H9 (cell line): ENCODE data around the gene MYO10. TPM values are rescaled to one million over a fixed set of nuclear protein-coding genes. Genes with fewer than 3 reads are reported as not detected.

Experiments used
- DNase-seq: peaks from one replicate; pipeline ENCODE4 v3.0.0-alpha.2; 2017
- H2AFZ ChIP-seq: one replicate; pipeline ENCODE4 v1.6.1; 2013; ENCODE audit warnings: mild to moderate bottlenecking, low read length, control low read depth, moderate library complexity
- H2AK5ac ChIP-seq: 2 replicates; pipeline ENCODE4 v1.6.1; 2013; ENCODE audit warnings: low read length, control low read depth, mixed read lengths; ENCODE audit not compliant: insufficient read length
- H2BK120ac ChIP-seq: one replicate; pipeline ENCODE4 v1.6.1; 2013; ENCODE audit warnings: low read depth, mild to moderate bottlenecking, low read length, control low read depth, inconsistent platforms; ENCODE audit not compliant: poor library complexity, severe bottlenecking
- H2BK12ac ChIP-seq: 2 replicates; pipeline ENCODE4 v1.6.1; 2013; ENCODE audit warnings: low read length, control low read depth, mixed read lengths, low read depth; ENCODE audit not compliant: insufficient read length
- H2BK15ac ChIP-seq: 2 replicates; pipeline ENCODE4 v1.6.1; 2013; ENCODE audit warnings: low read depth, low read length, control low read depth
- H2BK20ac ChIP-seq: one replicate; pipeline ENCODE4 v1.6.1; 2013; ENCODE audit warnings: low read depth, mild to moderate bottlenecking, low read length, control low read depth, inconsistent platforms; ENCODE audit not compliant: poor library complexity, severe bottlenecking
- H2BK5ac ChIP-seq: 2 replicates; pipeline ENCODE4 v1.6.1; 2013; ENCODE audit warnings: low read length, control low read depth, mixed read lengths; ENCODE audit not compliant: insufficient read length
- H3K14ac ChIP-seq: 2 replicates; pipeline ENCODE4 v1.6.1; 2013; ENCODE audit warnings: low read length, control low read depth; ENCODE audit not compliant: insufficient read depth
- H3K18ac ChIP-seq: 2 replicates; pipeline ENCODE4 v1.6.1; 2013; ENCODE audit warnings: low read depth, mild to moderate bottlenecking, mixed read lengths, low read length, control low read depth; ENCODE audit not compliant: insufficient read length
- H3K23ac ChIP-seq: 2 replicates; pipeline ENCODE4 v1.6.1; 2013; ENCODE audit warnings: low read length, control low read depth, mixed read lengths, low read depth; ENCODE audit not compliant: insufficient read length
- H3K23me2 ChIP-seq: 2 replicates; pipeline ENCODE4 v1.6.1; 2013; ENCODE audit warnings: low read depth, mild to moderate bottlenecking, mixed read lengths, low read length, control low read depth; ENCODE audit not compliant: insufficient read length, poor library complexity, severe bottlenecking
- H3K27ac ChIP-seq: 2 replicates; pipeline ENCODE4 v1.5.1; 2013; ENCODE audit warnings: low read length, control low read depth, mixed read lengths, low read depth; ENCODE audit not compliant: insufficient read length
- H3K27me3 ChIP-seq: 2 replicates; pipeline ENCODE4 v1.6.1; 2013; ENCODE audit warnings: low read length, control low read depth, inconsistent platforms; ENCODE audit not compliant: insufficient read depth
- H3K4ac ChIP-seq: 2 replicates; pipeline ENCODE4 v1.6.1; 2013; ENCODE audit warnings: low read depth, mild to moderate bottlenecking, control low read depth, inconsistent platforms, low read length, moderate library complexity
- H3K4me1 ChIP-seq: 2 replicates; pipeline ENCODE4 v1.6.1; 2013; ENCODE audit warnings: low read length, control low read depth, inconsistent platforms; ENCODE audit not compliant: insufficient read depth
- H3K4me2 ChIP-seq: 2 replicates; pipeline ENCODE4 v1.6.1; 2013; ENCODE audit warnings: low read length, control low read depth, mixed read lengths; ENCODE audit not compliant: insufficient read length, insufficient read depth
- H3K56ac ChIP-seq: 2 replicates; pipeline ENCODE4 v1.6.1; 2013; ENCODE audit warnings: low read depth, mild to moderate bottlenecking, mixed read lengths, low read length, control low read depth; ENCODE audit not compliant: insufficient read length
- H3K79me1 ChIP-seq: 2 replicates; pipeline ENCODE4 v1.6.1; 2013; ENCODE audit warnings: low read depth, mild to moderate bottlenecking, moderate library complexity, low read length, control low read depth, inconsistent platforms; ENCODE audit not compliant: insufficient read depth, poor library complexity, severe bottlenecking
- H3K79me2 ChIP-seq: 2 replicates; pipeline ENCODE4 v1.6.1; 2013; ENCODE audit warnings: low read length, control low read depth, inconsistent platforms; ENCODE audit not compliant: insufficient read depth
- H3K9ac ChIP-seq: 2 replicates; pipeline ENCODE4 v1.6.1; 2013; ENCODE audit warnings: low read length, control low read depth, mixed read lengths; ENCODE audit not compliant: insufficient read length; ENCODE audit errors: extremely low read depth
- H3K9me3 ChIP-seq: one replicate; pipeline ENCODE4 v1.6.1; 2013; ENCODE audit warnings: low read depth, low read length, inconsistent platforms; ENCODE audit not compliant: control insufficient read depth
- H3T11ph ChIP-seq: one replicate; pipeline ENCODE4 v1.6.1; 2013; ENCODE audit warnings: mild to moderate bottlenecking, low read length, control low read depth, inconsistent platforms
- H4K20me1 ChIP-seq: one replicate; pipeline ENCODE4 v1.6.1; 2013; ENCODE audit not compliant: control insufficient read depth, insufficient read length, insufficient read depth
- H4K5ac ChIP-seq: 2 replicates; pipeline ENCODE4 v1.6.1; 2013; ENCODE audit warnings: low read depth, mild to moderate bottlenecking, mixed read lengths, low read length, control low read depth; ENCODE audit not compliant: insufficient read length
- H4K8ac ChIP-seq: replicated peaks from 2 replicates; pipeline ENCODE4 v1.6.1; 2013; ENCODE audit warnings: low read length, control low read depth, mixed read lengths, low read depth; ENCODE audit not compliant: insufficient read length
- H4K91ac ChIP-seq: 2 replicates; pipeline ENCODE4 v1.6.1; 2013; ENCODE audit warnings: low read depth, mild to moderate bottlenecking, moderate library complexity, mixed read lengths, low read length, control low read depth; ENCODE audit not compliant: insufficient read length
- H3K27ac Mint-ChIP-seq, 3 experiments: 2 replicates in 2 of 3; 3 replicates in 1 of 3; pipeline ENCODE4 v1.8.0; 2020 to 2021; ENCODE audit warnings: mixed read lengths in 3 of 3, mild to moderate bottlenecking in 1 of 3, moderate library complexity in 1 of 3
- H3K27me3 Mint-ChIP-seq: 2 replicates; pipeline ENCODE4 v1.8.0; 2021; ENCODE audit warnings: low read depth, mild to moderate bottlenecking, moderate library complexity, mixed read lengths
- H3K36me3 Mint-ChIP-seq, 3 experiments: 2 replicates in 2 of 3; 3 replicates in 1 of 3; pipeline ENCODE4 v1.8.0; 2020 to 2021; ENCODE audit warnings: low read depth in 3 of 3, mixed read lengths in 3 of 3; ENCODE audit not compliant: insufficient read depth in 1 of 3
- H3K4me1 Mint-ChIP-seq, 2 experiments: 2 replicates each; pipeline ENCODE4 v1.8.0; 2020; ENCODE audit warnings: mixed read lengths in 2 of 2
- H3K4me3 Mint-ChIP-seq, 2 experiments: 2 replicates in 1 of 2; 3 replicates in 1 of 2; pipeline ENCODE4 v1.8.0; 2020 to 2021; ENCODE audit warnings: mild to moderate bottlenecking in 2 of 2, mixed read lengths in 2 of 2, moderate library complexity in 1 of 2
- H3K9me3 Mint-ChIP-seq, 2 experiments: 2 replicates in 1 of 2; 3 replicates in 1 of 2; pipeline ENCODE4 v1.8.0; 2020; ENCODE audit warnings: mild to moderate bottlenecking in 2 of 2, mixed read lengths in 2 of 2, moderate library complexity in 1 of 2
- WGBS: extraction: QIAGEN DNeasy Blood & Tissue Kit; methylation state at CpG from one replicate; pipeline ENCODE4 v1.1.7; 2013; ENCODE audit warnings: missing lambda C conversion rate, low lambda C conversion rate, mixed read lengths; ENCODE audit not compliant: insufficient read length; ENCODE audit errors: extremely low coverage; 5-methylcytosine and 5-hydroxymethylcytosine counted together
- total RNA-seq: library from RNA; stranded (reverse); gene quantifications from 2 replicates; pipeline ENCODE4 v1.2.1, GENCODE V29; 2021
- TF ChIP-seq, protein P1 (sequence below): fragments of 200-600 bp; sonication (generic); conservative IDR thresholded peaks from 3 replicates; pipeline ENCODE4 v1.8.0; 2021; ENCODE audit warnings: antibody characterized with exemption, mild to moderate bottlenecking

MYO10 gene
- total RNA-seq, 1 experiment from 2014 or later: 127 TPM

DNA sequence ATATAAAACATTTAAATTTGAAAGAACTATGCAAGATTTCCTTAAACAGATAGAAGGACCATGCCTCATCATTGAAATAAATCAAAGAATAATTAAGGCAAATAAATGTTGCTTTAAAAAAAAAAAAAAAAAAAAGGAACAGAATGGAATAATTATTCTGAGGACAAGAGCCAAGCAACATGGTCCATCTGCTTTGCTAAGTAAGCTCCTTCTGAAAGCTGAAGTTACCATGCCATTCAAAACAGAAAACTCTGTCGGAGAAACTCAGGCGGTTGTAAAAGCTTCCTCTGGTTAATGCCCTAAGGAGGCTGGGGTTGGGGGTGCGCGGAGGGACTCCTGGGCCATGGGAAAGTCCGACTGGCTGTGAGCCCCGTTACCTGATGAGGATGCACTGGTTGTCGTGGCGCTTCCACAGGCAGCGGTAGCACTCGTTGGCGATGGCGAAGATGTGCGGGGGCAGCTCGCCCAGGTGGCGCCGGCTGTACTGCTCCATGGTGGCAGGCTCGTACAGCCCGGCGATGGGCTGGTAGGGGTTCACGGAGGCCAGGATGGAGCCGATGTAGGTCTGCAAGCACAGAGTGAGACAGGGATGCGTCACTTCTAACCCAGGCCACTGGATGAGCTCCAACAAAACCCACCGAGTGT lies 141.7 kb downstream of the MYO10 start:
- Histone ChIP-seq H3K27ac (no peak overlapping the region), H3K4ac (no peak overlapping the region), H4K5ac (no peak overlapping the region), H3K18ac (no peak overlapping the region), H4K91ac (no peak overlapping the region), H2BK120ac (no peak overlapping the region), H3K79me2 (no peaks in the 10 kb centered on the region), H3K9me3 (no peaks in the 10 kb centered on the region), H2AK5ac (no peak overlapping the region), H4K8ac (no peak overlapping the region), H3K23me2 (no peaks in the 10 kb centered on the region), H3K4me1 (no peaks in the 10 kb centered on the region), H3K56ac (no peak overlapping the region), H2BK5ac (no peak overlapping the region), H2BK12ac (no peak overlapping the region), H3K9ac (no peak overlapping the region), H2BK15ac (no peak overlapping the region), H3K4me2 (no peak overlapping the region), H3K79me1 (no peaks in the 10 kb centered on the region), H3T11ph (no peak overlapping the region), H3K14ac (no peak overlapping the region; the same call in 1 of the 2 replicates), H2BK20ac (no peak overlapping the region), H3K27me3 (no peaks in the 10 kb centered on the region), H3K23ac (no peak overlapping the region), H2AFZ (no peak overlapping the region), H4K20me1 (no peaks in the 10 kb centered on the region)
- no peak for DNase-seq
- no peak overlapping the region for H3K4me3 Mint-ChIP-seq
- no peaks in the 10 kb centered on the region for H3K27me3 Mint-ChIP-seq
- peaks cover 4 to 6% of the 10 kb centered on the region in 2 experiments; a peak in 4 of 5 replicates for H3K9me3 Mint-ChIP-seq
- TF ChIP-seq, protein P1, sequence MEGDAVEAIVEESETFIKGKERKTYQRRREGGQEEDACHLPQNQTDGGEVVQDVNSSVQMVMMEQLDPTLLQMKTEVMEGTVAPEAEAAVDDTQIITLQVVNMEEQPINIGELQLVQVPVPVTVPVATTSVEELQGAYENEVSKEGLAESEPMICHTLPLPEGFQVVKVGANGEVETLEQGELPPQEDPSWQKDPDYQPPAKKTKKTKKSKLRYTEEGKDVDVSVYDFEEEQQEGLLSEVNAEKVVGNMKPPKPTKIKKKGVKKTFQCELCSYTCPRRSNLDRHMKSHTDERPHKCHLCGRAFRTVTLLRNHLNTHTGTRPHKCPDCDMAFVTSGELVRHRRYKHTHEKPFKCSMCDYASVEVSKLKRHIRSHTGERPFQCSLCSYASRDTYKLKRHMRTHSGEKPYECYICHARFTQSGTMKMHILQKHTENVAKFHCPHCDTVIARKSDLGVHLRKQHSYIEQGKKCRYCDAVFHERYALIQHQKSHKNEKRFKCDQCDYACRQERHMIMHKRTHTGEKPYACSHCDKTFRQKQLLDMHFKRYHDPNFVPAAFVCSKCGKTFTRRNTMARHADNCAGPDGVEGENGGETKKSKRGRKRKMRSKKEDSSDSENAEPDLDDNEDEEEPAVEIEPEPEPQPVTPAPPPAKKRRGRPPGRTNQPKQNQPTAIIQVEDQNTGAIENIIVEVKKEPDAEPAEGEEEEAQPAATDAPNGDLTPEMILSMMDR: no peak
- H3K4me1 Mint-ChIP-seq: peaks cover 7 to 19% of the 10 kb centered on the region in 2 experiments
- H3K36me3 Mint-ChIP-seq: peaks cover 5 to 11% (median 10%) of the 10 kb centered on the region in 3 experiments; a peak in 6 of 7 replicates
- peak overlapping the region in 1 of 3 experiments; percentile 53; a peak in 1 of 7 replicates for H3K27ac Mint-ChIP-seq
- no CpG with 5 or more reads among the region's 23 CpGs for WGBS
